NB4 (cell line): ENCODE measurements around the gene UBE2F.

Experiments used
- DNase-seq: peaks from one replicate; pipeline ENCODE4 v3.0.0; 2010; ENCODE audit warnings: low read depth
- H3K4me3 ChIP-seq: one replicate; pipeline ENCODE4 v1.5.1; 2011; ENCODE audit warnings: mild to moderate bottlenecking, low read depth, low read length, moderate library complexity
- MYC ChIP-seq: IDR thresholded peaks from 2 replicates; pipeline ENCODE4 v1.6.1; 2011; ENCODE audit warnings: low read depth, low read length
- POLR2A ChIP-seq: IDR thresholded peaks from 2 replicates; pipeline ENCODE4 v1.6.1; 2011; ENCODE audit warnings: mild to moderate bottlenecking; ENCODE audit not compliant: insufficient read length; ENCODE audit errors: extremely low read depth
- TF ChIP-seq, protein P1 (sequence below): IDR thresholded peaks from 2 replicates; pipeline ENCODE4 v1.6.1; 2011; ENCODE audit warnings: low read depth, low read length
- TF ChIP-seq, protein P2 (sequence below): IDR thresholded peaks from one replicate; pipeline ENCODE4 v1.5.1; 2012; ENCODE audit warnings: low read depth, low read length

Gene UBE2F, protein sequence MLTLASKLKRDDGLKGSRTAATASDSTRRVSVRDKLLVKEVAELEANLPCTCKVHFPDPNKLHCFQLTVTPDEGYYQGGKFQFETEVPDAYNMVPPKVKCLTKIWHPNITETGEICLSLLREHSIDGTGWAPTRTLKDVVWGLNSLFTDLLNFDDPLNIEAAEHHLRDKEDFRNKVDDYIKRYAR

DNA sequence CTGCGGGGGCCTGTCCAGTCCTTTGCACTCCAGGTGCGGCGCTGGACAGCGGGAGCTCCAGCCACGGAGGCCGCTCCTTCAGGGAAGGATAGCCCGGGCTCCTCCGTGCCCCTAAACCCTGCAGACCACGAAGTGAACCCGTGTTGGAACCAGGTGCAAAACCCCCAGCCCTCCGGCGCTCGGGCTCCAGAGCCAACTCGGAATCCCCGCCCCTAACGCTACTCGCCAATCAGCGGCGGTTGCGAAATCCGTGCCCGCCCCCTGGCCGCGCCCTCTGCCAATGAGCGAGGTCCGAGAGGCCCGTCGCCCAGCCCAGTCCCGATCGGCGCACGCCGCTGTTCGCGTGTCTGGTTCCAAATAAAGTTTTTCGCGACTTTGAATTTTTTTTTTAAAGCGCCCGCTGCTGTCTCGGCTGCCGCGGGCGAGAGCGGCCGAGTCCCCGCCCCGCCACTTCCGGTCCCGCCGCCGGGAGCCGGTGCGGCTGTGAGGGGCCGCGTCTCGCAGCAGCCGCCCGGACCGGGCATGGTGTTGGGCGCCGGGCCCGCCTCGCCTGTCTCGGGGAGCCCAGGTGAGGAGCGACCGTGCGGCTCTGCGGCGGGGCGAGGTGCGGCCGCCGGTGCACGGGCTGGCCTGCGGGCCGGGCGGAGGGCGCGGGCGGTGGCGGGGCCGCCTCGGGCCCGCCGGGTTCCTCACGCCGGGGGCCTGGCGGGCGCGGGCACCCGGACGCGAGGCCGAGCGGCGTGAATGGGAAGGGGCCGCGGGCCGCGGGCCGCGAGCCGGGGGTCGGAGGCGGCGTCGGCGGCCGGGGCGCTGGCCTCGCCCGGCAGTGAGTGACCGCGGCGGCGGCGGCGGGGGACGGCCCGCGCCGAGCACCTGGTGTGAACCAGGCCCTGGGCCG lies at the start of gene UBE2F:
Gene UBE2F (plus strand): TSS at position 450 of the 898 bp plus-strand sequence. CDS start 6,094 bp downstream, outside the sequence.
- peak; percentile 98 for DNase-seq
- peak; percentile 95 for TF ChIP-seq MYC
- TF ChIP-seq, protein P1, sequence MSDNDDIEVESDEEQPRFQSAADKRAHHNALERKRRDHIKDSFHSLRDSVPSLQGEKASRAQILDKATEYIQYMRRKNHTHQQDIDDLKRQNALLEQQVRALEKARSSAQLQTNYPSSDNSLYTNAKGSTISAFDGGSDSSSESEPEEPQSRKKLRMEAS: peak; percentile 81
- peak; percentile 32 for TF ChIP-seq POLR2A
- TF ChIP-seq, protein P2, sequence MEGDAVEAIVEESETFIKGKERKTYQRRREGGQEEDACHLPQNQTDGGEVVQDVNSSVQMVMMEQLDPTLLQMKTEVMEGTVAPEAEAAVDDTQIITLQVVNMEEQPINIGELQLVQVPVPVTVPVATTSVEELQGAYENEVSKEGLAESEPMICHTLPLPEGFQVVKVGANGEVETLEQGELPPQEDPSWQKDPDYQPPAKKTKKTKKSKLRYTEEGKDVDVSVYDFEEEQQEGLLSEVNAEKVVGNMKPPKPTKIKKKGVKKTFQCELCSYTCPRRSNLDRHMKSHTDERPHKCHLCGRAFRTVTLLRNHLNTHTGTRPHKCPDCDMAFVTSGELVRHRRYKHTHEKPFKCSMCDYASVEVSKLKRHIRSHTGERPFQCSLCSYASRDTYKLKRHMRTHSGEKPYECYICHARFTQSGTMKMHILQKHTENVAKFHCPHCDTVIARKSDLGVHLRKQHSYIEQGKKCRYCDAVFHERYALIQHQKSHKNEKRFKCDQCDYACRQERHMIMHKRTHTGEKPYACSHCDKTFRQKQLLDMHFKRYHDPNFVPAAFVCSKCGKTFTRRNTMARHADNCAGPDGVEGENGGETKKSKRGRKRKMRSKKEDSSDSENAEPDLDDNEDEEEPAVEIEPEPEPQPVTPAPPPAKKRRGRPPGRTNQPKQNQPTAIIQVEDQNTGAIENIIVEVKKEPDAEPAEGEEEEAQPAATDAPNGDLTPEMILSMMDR: no peak

DNA sequence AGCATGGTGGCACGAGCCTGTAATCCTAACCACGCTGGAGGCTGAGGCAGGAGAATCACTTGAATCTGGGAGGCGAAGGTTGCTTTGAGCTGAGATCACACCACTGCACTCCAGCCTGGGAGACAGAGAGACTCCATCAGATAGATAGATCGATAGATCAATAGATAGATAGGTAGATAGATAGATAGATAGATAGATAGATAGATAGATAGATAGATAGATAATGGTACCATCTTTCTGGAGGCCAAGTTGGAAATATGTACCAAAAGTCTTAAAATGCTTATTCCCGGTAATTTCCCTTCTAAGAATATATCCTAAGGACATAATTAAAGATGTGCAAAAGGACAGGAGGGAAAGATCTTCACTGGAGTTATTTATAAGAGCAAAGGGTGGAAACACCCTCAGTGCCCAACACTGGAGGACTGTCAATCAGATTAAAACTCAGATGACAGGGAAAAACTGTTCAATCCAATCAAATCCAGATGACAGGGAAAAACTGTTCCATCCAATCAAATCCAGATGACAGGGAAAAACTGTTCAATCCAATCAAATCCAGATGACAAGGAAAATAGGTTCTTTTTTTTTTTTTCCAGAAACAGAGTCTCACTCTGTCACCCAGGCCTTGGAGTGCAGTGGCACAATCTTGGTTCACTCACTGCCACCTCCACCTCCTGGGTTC lies 49.0 kb upstream of the UBE2F start:
- DNase-seq: no peak
- TF ChIP-seq POLR2A (no peak), MYC (no peak)
- TF ChIP-seq, protein P2: no peak
- H3K4me3 ChIP-seq: no peak overlapping the region

More for the DNA sequence above, at the start of gene UBE2F:
- peak within 1 kb of the TSS; percentile 59 for H3K4me3 ChIP-seq

DNA sequence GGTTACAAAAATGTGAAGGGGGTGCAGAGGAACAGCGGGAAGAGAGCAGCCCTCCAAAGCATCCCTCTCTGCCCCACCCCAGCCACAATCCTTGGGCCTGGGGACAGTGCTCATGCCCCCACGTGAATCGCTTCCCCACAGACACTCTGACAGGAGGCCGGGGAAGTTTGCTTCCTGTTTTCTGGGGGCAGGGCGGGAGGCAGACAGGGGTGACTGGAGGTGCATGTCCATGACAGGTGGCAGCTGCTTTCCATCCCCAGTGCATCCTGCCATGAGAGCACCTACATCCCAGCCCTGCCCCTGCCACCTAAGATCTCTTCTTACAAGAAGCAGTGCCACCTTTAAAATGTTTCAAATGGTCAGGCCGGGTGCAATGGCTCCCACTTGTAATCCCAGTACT lies 47.2 kb upstream of the UBE2F start:
- peak; percentile 30 for DNase-seq
- TF ChIP-seq, protein P1: no peak
- TF ChIP-seq POLR2A (no peak), MYC (no peak)
- TF ChIP-seq, protein P2: no peak
- no peak overlapping the region for H3K4me3 ChIP-seq

DNA sequence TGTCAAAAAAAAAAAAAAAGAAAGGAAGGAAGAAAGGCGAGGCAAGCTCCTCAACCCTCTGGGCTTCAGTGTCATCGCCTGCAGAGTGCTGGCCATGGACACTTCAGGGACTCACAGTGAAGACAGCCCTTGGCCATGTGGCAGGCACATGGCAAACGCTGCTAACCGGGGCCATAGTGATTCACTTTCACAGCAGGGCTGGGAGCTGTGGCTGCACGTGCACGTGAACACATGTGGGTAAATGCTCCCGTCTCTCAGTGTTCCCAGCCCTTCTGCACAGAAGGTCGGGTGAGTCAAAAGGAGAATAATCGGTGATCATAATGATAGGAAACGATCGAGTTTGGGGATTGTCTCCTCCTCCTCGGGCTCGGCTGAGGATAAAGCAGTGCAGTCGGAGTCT lies 46.1 kb upstream of the UBE2F start:
- no peak for DNase-seq
- H3K4me3 ChIP-seq: no peak overlapping the region
- TF ChIP-seq, protein P1: no peak
- no peak for TF ChIP-seq MYC
- no peak for TF ChIP-seq POLR2A
- TF ChIP-seq, protein P2: no peak

DNA sequence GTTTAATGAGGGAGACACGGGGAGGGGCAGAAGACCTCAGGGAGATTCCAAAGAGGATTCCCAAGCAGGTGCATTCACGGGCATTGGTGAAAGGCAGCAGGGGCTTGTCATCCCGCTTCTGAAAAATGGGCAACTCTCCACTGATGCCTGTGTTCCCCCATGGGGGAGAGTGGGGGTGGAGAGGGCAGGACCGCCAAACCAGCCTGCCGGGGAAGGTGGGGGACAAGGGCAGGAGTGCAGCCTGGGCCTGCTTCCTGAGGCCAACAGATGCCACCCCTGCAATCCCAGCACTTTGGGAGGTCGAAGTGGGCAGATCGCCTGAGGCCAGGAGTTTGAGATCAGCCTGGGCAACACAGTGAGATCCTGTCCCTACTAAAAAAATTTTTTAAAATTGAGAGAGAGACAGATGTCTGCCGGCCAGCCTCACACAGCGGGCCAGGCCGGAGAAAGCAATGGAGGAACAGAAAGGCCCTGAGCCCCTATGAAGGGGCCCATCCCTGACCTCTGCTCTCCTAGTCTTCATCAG lies 44.8 kb upstream of the UBE2F start:
- no peak for DNase-seq
- TF ChIP-seq MYC: no peak
- TF ChIP-seq, protein P2: no peak
- TF ChIP-seq, protein P1: no peak
- no peak for TF ChIP-seq POLR2A
- H3K4me3 ChIP-seq: no peak overlapping the region
